Spleen (tissue), 7 donors: ENCODE data around the gene ACAT2.

ENCODE experiments used
- CTCF ChIP-seq, 11 experiments: fragments of 200-600 bp in 7 of 11; fragments of 450-650 bp in 4 of 11; sonication (generic) in 4 of 11; IDR thresholded peaks in 8 of 11; conservative IDR thresholded peaks in 3 of 11; 1 replicate in 7 of 11; 2 replicates in 4 of 11; pipeline versions ENCODE4 v1.4.0 to v1.8.0; 2016 to 2021; ENCODE audit warnings: antibody characterized with exemption in 11 of 11, inconsistent platforms in 4 of 11, mild to moderate bottlenecking in 1 of 11
- POLR2A ChIP-seq, 3 donors: fragments of 450-650 bp; IDR thresholded peaks; one replicate each; pipeline ENCODE4 v1.5.1; 2017; ENCODE audit warnings: antibody characterized with exemption in 3 of 3, mild to moderate bottlenecking in 1 of 3
- POLR2AphosphoS5 ChIP-seq, 3 donors: sonication (generic); formaldehyde crosslinking; IDR thresholded peaks; one replicate each; pipeline ENCODE4 v1.5.1; 2017; ENCODE audit warnings: antibody characterized with exemption in 3 of 3
- donor health status: DM: no; HTN: no; CAD: no; lungs with moderate emphysema.
- donor health status: DM: no; HTN: no; CAD: no.
- donor health status: DM: no; HTN: no; CAD: no.

GRCh38 chr6:159761129-159761872, 544 bp upstream of the ACAT2 start:
- no peak for TF ChIP-seq CTCF (IDR thresholded peaks at IDR 0.05 in 8 of 11, conservative IDR thresholded peaks at IDR 0.05 in 3 of 11)
- TF ChIP-seq POLR2A (IDR thresholded peaks at IDR 0.05) = peak in 1 of 3 donors; percentile 10
- TF ChIP-seq POLR2AphosphoS5 (IDR thresholded peaks at IDR 0.05) = no peak
